K562 (cell line): ENCODE measurements around the gene SLIT2. TPM values are rescaled to one million over a fixed set of nuclear protein-coding genes. Genes with fewer than 3 reads are reported as not detected.

Source experiments
- ATAC-seq: fragments of 200-7000 bp; cut with Tn5 transposase; 3 replicates; pipeline ENCODE4 v1.9.1; 2020; ENCODE audit warnings: moderate library complexity
- BruUV-seq: library from RNA; stranded (reverse); fragments of 400-500 nt; replicated peaks from 2 replicates; lab custom pipeline; 2021; lab: Mats Ljungman, UMichigan
- CTCF ChIA-PET: fragments of 300-600 bp; formaldehyde crosslinking; extraction: SDS; loops from one replicate; lab custom pipeline; 2021; ENCODE audit warnings: low intra/inter-chr PET ratio; lab: Yijun Ruan, JAX
- POLR2A ChIA-PET: fragments of 300-600, 350-650 bp; sonication (Branson Sonifier 250); formaldehyde crosslinking; extraction: SDS; loops from one replicate; lab custom pipeline; 2021; ENCODE audit warnings: antibody characterized with exemption, inconsistent platforms; lab: Yijun Ruan, JAX
- DNase-seq, 4 experiments: peaks; one replicate each; pipeline versions ENCODE4 v3.0.0 to v3.0.0-alpha.2; 2011 to 2018; ENCODE audit warnings: low spot score in 3 of 4, mixed read lengths in 3 of 4; ENCODE audit errors: extremely low read depth in 1 of 4
- FAIRE-seq: peaks from 2 replicates; lab custom pipeline; 2011; peaks lifted over from hg19 to GRCh38; lab: Jason Lieb, UNC
- H2AFZ ChIP-seq: 2 replicates; pipeline ENCODE4 v1.6.0; 2011; ENCODE audit warnings: low read depth, low read length, control low read depth, inconsistent platforms
- H3K27ac ChIP-seq: fragments of 200-600 bp; 3 replicates; pipeline ENCODE4 v1.8.0; 2011; ENCODE audit warnings: low read depth, mild to moderate bottlenecking, control low read depth, inconsistent platforms, low read length, moderate library complexity, mixed read lengths; ENCODE audit errors: extremely low read depth
- H3K27me3 ChIP-seq, 2 experiments: fragments of 300-600 bp in 1 of 2; 2 replicates in 1 of 2; 3 replicates in 1 of 2; pipeline versions ENCODE4 v1.6.0 to v1.8.0; 2011; ENCODE audit warnings: inconsistent platforms in 2 of 2, low read length in 2 of 2, mild to moderate bottlenecking in 1 of 2, mixed read lengths in 1 of 2, moderate library complexity in 1 of 2; ENCODE audit not compliant: control insufficient read depth in 2 of 2, insufficient read depth in 2 of 2
- H3K36me3 ChIP-seq: fragments of 300-600 bp; 3 replicates; pipeline ENCODE4 v1.8.0; 2011; ENCODE audit warnings: mild to moderate bottlenecking, low read length, inconsistent platforms; ENCODE audit not compliant: control insufficient read depth, insufficient read depth
- H3K4me1 ChIP-seq, 2 experiments: fragments of 200-600 bp in 1 of 2; replicated peaks in 1 of 2; 2 replicates in 1 of 2; 3 replicates in 1 of 2; pipeline versions ENCODE4 v1.5.1 to v1.8.0; 2011; ENCODE audit warnings: inconsistent platforms in 2 of 2, low read length in 2 of 2, mild to moderate bottlenecking in 1 of 2, mixed read lengths in 1 of 2, moderate library complexity in 1 of 2; ENCODE audit not compliant: control insufficient read depth in 2 of 2, insufficient read depth in 2 of 2
- H3K4me2 ChIP-seq: 2 replicates; pipeline ENCODE4 v1.6.1; 2011; ENCODE audit warnings: low read length, control low read depth, inconsistent platforms, mixed read lengths; ENCODE audit not compliant: insufficient read depth
- H3K4me3 ChIP-seq: fragments of 200-600 bp; sonication (generic), shearing (Covaris generic); 2 replicates; pipeline ENCODE4 v1.5.1; 2016; ENCODE audit warnings: control low read depth, inconsistent platforms
- H3K79me2 ChIP-seq: fragments of 200-600 bp; 3 replicates; pipeline ENCODE4 v1.8.0; 2011; ENCODE audit warnings: low read length, inconsistent platforms; ENCODE audit not compliant: control insufficient read depth, insufficient read depth
- H3K9ac ChIP-seq, 2 experiments: 2 replicates each; pipeline versions ENCODE4 v1.6.0 to v1.6.1; 2011; ENCODE audit warnings: low read depth in 2 of 2, low read length in 2 of 2, control low read depth in 1 of 2, inconsistent platforms in 1 of 2, mild to moderate bottlenecking in 1 of 2, mixed read lengths in 1 of 2; ENCODE audit not compliant: insufficient read depth in 1 of 2
- H3K9me1 ChIP-seq: one replicate; pipeline ENCODE4 v1.6.0; 2011; ENCODE audit warnings: inconsistent platforms, mild to moderate bottlenecking, low read length, moderate library complexity; ENCODE audit not compliant: control insufficient read depth, insufficient read depth
- H3K9me3 ChIP-seq: replicated peaks from 2 replicates; pipeline ENCODE4 v1.5.1; 2011; ENCODE audit warnings: low read depth, low read length, inconsistent platforms; ENCODE audit not compliant: control insufficient read depth, insufficient read depth
- H4K20me1 ChIP-seq: replicated peaks from 2 replicates; pipeline ENCODE4 v1.6.1; 2011; ENCODE audit warnings: low read length, inconsistent platforms, mixed read lengths; ENCODE audit not compliant: control insufficient read depth, insufficient read depth
- GTF2A2 ChIP-seq: IDR thresholded peaks from 2 replicates; pipeline ENCODE4 v1.6.1; 2016; ENCODE audit warnings: mild to moderate bottlenecking, missing genetic modification characterization, missing compliant biosample characterization
- HNRNPUL1 ChIP-seq: fragments of 200-400 bp; formaldehyde crosslinking; IDR thresholded peaks from 2 replicates; pipeline ENCODE4 v1.6.1; 2017; ENCODE audit warnings: low read length
- SMARCA5 ChIP-seq: fragments of 450-650 bp; IDR thresholded peaks from 2 replicates; pipeline ENCODE4 v1.6.1; 2016
- SMC3 ChIP-seq: conservative IDR thresholded peaks from 2 replicates; pipeline ENCODE4 v1.6.1; 2011; ENCODE audit warnings: low read depth, low read length, improper control_type of control experiment; ENCODE audit not compliant: insufficient read depth
- ZNF717 ChIP-seq: fragments of 250-450 bp; sonication (Bioruptor Pico); IDR thresholded peaks from 2 replicates; pipeline ENCODE4 v1.5.0; 2021
- WGBS: fragments of 100-300 bp; shearing (Covaris generic); methylation state at CpG from one replicate; pipeline ENCODE4 v1.1.6; 2016; ENCODE audit warnings: low coverage, mixed read lengths; ENCODE audit not compliant: insufficient coverage; ENCODE audit errors: missing lambda C conversion rate; 5-methylcytosine and 5-hydroxymethylcytosine counted together
- in situ Hi-C: fragments of 300-500 bp; cut with MboI; formaldehyde crosslinking; loops from 4 replicates; pipeline ENCODE4 v1.15.0; 2018; ENCODE audit warnings: inconsistent platforms, mixed read lengths
- intact Hi-C: fragments of 100-400 bp; cut with micrococcal nuclease; formaldehyde crosslinking; loops from 2 replicates; pipeline ENCODE4 v1.14.2; 2022
- polyA plus RNA-seq, 8 experiments: library from polyadenylated mRNA; depleted of rRNA in 4 of 8; stranded (reverse) in 5 of 8; unstranded in 3 of 8; fragments of >200 nt; fragmentation: Nextera tagmentation in 2 of 8; fragmentation: Illumina TruSeq in 1 of 8; extraction: Ambion mirVana in 2 of 8; extraction: Trizol in 1 of 8; gene quantifications; 2 replicates each; pipeline versions ENCODE4 v1.2.1 to v1.2.3, GENCODE V29; 2011 to 2014; ENCODE audit warnings: inconsistent platforms in 1 of 8, missing spikeins in 1 of 8
- total RNA-seq, 7 experiments: library from RNA; depleted of rRNA in 6 of 7; stranded (reverse); fragments of >200 nt in 6 of 7; fragmentation: Illumina TruSeq in 2 of 7; extraction: Trizol in 2 of 7; gene quantifications; 2 replicates each; pipeline versions ENCODE4 v1.2.1 to v1.2.3, GENCODE V29; 2011 to 2021; ENCODE audit warnings: low replicate concordance in 1 of 7
- TF ChIP-seq, protein P1 (sequence below): fragments of 250-450 bp; sonication (Bioruptor Pico); IDR thresholded peaks from 2 replicates; pipeline ENCODE4 v1.8.0; 2021; ENCODE audit warnings: mild to moderate bottlenecking, moderate library complexity

Gene SLIT2
- total and polyA plus RNA-seq, 9 of the 15 experiments (the other 6 are each of a cell fraction or from before 2014, with no cell fraction given), result 1.8 to 8.1 (median 4.1) TPM

DNA sequence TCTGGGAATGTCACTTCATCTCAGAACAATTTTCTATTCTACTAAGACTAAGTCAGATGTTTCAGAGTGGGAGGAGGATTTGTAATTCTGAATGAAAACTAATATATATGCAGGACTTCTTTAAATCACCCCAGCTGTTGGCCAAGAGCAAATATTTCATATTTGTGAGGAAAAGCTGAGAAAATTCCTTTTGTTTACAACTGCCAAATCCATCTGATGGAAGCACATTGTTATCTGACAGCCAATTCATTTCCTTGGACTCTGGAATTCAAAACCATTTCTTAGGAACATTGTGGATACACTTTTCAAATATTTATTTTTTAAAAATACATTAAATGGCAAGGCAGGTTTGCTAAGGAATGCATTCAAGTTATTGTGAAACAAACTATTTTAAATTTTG is 8.0 kb downstream of the SLIT2 start:
- in situ Hi-C loops, result no loop called here

DNA sequence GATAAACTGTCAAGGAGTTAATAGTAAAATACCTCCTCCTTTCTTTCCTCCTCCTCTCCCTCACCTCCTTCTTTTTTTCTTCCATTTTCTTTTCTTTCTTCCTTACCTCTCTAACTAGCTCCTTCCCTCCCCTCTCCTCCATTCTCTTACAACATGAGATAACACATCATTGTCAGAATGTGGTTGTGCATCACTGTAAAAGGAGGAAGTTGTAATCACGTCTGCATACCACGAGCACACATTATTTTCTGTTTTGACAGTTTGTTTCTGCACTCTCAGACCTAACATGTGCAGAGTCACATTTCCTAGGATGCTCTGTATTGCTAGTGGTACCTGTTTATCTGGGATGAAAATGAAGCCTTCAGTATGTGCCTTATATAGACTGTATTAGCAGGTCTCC is 9.1 kb downstream of the SLIT2 start:
- Histone ChIP-seq H3K27me3 (no peaks in the 10 kb centered on the region), H3K9me1 (no peaks in the 10 kb centered on the region), H3K36me3 (no peaks in the 10 kb centered on the region), H2AFZ (no peak overlapping the region), H3K9ac (no peak overlapping the region), H3K4me1 (no peaks in the 10 kb centered on the region), H4K20me1 (no peaks in the 10 kb centered on the region), H3K4me2 (no peak overlapping the region), H3K9me3 (no peaks in the 10 kb centered on the region), H3K79me2 (no peaks in the 10 kb centered on the region), H3K4me3 (no peak overlapping the region), H3K27ac (no peak overlapping the region)
- TF ChIP-seq, protein P1, sequence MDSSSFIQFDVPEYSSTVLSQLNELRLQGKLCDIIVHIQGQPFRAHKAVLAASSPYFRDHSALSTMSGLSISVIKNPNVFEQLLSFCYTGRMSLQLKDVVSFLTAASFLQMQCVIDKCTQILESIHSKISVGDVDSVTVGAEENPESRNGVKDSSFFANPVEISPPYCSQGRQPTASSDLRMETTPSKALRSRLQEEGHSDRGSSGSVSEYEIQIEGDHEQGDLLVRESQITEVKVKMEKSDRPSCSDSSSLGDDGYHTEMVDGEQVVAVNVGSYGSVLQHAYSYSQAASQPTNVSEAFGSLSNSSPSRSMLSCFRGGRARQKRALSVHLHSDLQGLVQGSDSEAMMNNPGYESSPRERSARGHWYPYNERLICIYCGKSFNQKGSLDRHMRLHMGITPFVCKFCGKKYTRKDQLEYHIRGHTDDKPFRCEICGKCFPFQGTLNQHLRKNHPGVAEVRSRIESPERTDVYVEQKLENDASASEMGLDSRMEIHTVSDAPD, result no peak
- no peak for TF ChIP-seq SMC3
- ATAC-seq, result no peak
- CTCF ChIA-PET, result no interaction called here
- BruUV-seq, result no TSS peak
- no peak for FAIRE-seq
- POLR2A ChIA-PET, result no interaction called here
- in situ Hi-C loops, result no loop called here
- 7% methylated on average over 2 of the region's 2 CpGs for WGBS
- DNase-seq, result no peak
- intact Hi-C loops, result no loop called here

More for the DNA sequence above, 8.0 kb downstream of the SLIT2 start:
- no peaks in the 10 kb centered on the region for H3K79me2 ChIP-seq
- no peak for FAIRE-seq
- no peak for ATAC-seq
- TF ChIP-seq GTF2A2, result no peak
- TF ChIP-seq HNRNPUL1, result no peak
- TF ChIP-seq ZNF717 (CRISPR knock-in tag), result no peak
- no peak for TF ChIP-seq SMARCA5
- no peaks in the 10 kb centered on the region for H3K4me1 ChIP-seq
- H4K20me1 ChIP-seq, result no peaks in the 10 kb centered on the region
- no peaks in the 10 kb centered on the region for H3K27me3 ChIP-seq
- H3K4me2 ChIP-seq, result no peak overlapping the region
- ChIA-PET POLR2A (no interaction called here), CTCF (no interaction called here)
- H2AFZ ChIP-seq, result no peak overlapping the region
- no peak overlapping the region for H3K4me3 ChIP-seq
- H3K27ac ChIP-seq, result no peak overlapping the region
- no peak for DNase-seq
- no peak overlapping the region for H3K9ac ChIP-seq
- H3K9me1 ChIP-seq, result no peaks in the 10 kb centered on the region
- H3K9me3 ChIP-seq, result no peaks in the 10 kb centered on the region
- intact Hi-C loops, result no loop called here
- BruUV-seq, result no TSS peak
- no peaks in the 10 kb centered on the region for H3K36me3 ChIP-seq
